ENCODE results near the gene NCOA1. TPM values are rescaled to one million over a fixed set of nuclear protein-coding genes. Genes with fewer than 3 reads are reported as not detected.

NCOA1 gene
- total and polyA plus RNA-seq, 7 donors = 12.8 to 78.1 (median 44.2) TPM

GRCh38 chr2:24697792-24698191 lies 206.7 kb downstream of the NCOA1 start:
- no peak for TF ChIP-seq CTCF (IDR thresholded peaks at IDR 0.05)
- intact Hi-C loops (cut with DNase I) = no loop called here
- WGBS, 3 donors = 88 to 94% (median 89%) methylated on average over 4 of the region's 4 CpGs
- Histone ChIP-seq H3K27ac (no peak overlapping the region), H3K9me3 (no peaks in the 10 kb centered on the region), H3K27me3 (ENCODE audit: insufficient read depth in 3 of 3, low read length in 2 of 3) (no peaks in the 10 kb centered on the region), H3K4me1 (peaks cover 12% of the 10 kb centered on the region), H3K36me3 (ENCODE audit: insufficient read depth in 1 of 2, low read depth in 1 of 2) (peaks cover 0 to 35% of the 10 kb centered on the region in 2 donors), H3K4me3 (no peak overlapping the region)
- ATAC-seq = no peak
- no peak for DNase-seq

GRCh38 chr2:24702800-24703199 lies 211.7 kb downstream of the NCOA1 start:
- ATAC-seq (peak; percentile 75 to 82 (median 80)), DNase-seq (no peak)
- Histone ChIP-seq H3K9me3 (no peaks in the 10 kb centered on the region), H3K36me3 (ENCODE audit: insufficient read depth in 1 of 2, low read depth in 1 of 2) (peaks cover 5 to 51% of the 10 kb centered on the region in 2 donors), H3K27me3 (ENCODE audit: insufficient read depth in 3 of 3, low read length in 2 of 3) (no peaks in the 10 kb centered on the region), H3K4me1 (peaks cover 23% of the 10 kb centered on the region), H3K4me3 (no peak overlapping the region), H3K27ac (peak overlapping the region; percentile 56)
- no peak for TF ChIP-seq CTCF (IDR thresholded peaks at IDR 0.05)
- intact Hi-C loops (cut with DNase I) = no loop called here
- WGBS, 3 donors = 46 to 57% (median 52%) methylated on average over 3 of the region's 3 CpGs

GRCh38 chr2:24704692-24705091 lies 213.6 kb downstream of the NCOA1 start:
- H3K27me3 ChIP-seq (ENCODE audit: insufficient read depth in 3 of 3, low read length in 2 of 3) = no peaks in the 10 kb centered on the region
- peaks cover 5 to 49% of the 10 kb centered on the region in 2 donors for H3K36me3 ChIP-seq (ENCODE audit: insufficient read depth in 1 of 2, low read depth in 1 of 2)
- ATAC-seq (no peak), DNase-seq (no peak)
- 92 to 98% (median 95%) methylated on average over 4 of the region's 4 CpGs for WGBS, 3 donors
- intact Hi-C loops (cut with DNase I) = no loop called here
- H3K9me3 ChIP-seq = no peaks in the 10 kb centered on the region
- H3K27ac ChIP-seq = no peak overlapping the region
- H3K4me1 ChIP-seq = peaks cover 27% of the 10 kb centered on the region
- TF ChIP-seq CTCF (IDR thresholded peaks at IDR 0.05) = no peak
- H3K4me3 ChIP-seq = no peak overlapping the region

- no peaks in the 10 kb centered on the region for H3K9me3 ChIP-seq
- H3K27ac ChIP-seq = no peak overlapping the region
- no peak for ATAC-seq
- intact Hi-C loops (cut with DNase I) = no loop called here
- TF ChIP-seq CTCF (IDR thresholded peaks at IDR 0.05) = no peak
- no peaks in the 10 kb centered on the region for H3K27me3 ChIP-seq (ENCODE audit: insufficient read depth in 3 of 3, low read length in 2 of 3)
- no peak for DNase-seq
- H3K4me1 ChIP-seq = peaks cover 22% of the 10 kb centered on the region
- H3K4me3 ChIP-seq = no peak overlapping the region
- H3K36me3 ChIP-seq (ENCODE audit: insufficient read depth in 1 of 2, low read depth in 1 of 2) = peaks cover 5 to 62% of the 10 kb centered on the region in 2 donors
- WGBS, 3 donors = 96 to 97% (median 96%) methylated on average over 3 of the region's 3 CpGs
Measured at GRCh38 chr2:24707143-24707542, 216.1 kb downstream of the NCOA1 start.

GRCh38 chr2:24708537-24709152 lies 217.6 kb downstream of the NCOA1 start:
- no peak overlapping the region for H3K4me3 ChIP-seq
- H3K27me3 ChIP-seq (ENCODE audit: insufficient read depth in 3 of 3, low read length in 2 of 3) = no peaks in the 10 kb centered on the region
- peaks cover 5 to 70% of the 10 kb centered on the region in 2 donors for H3K36me3 ChIP-seq (ENCODE audit: insufficient read depth in 1 of 2, low read depth in 1 of 2)
- DNase-seq = no peak
- TF ChIP-seq CTCF (IDR thresholded peaks at IDR 0.05) = no peak
- peaks cover 7% of the 10 kb centered on the region for H3K4me1 ChIP-seq
- 77 to 87% (median 82%) methylated on average over 3 of the region's 3 CpGs for WGBS, 3 donors
- no peak for ATAC-seq
- intact Hi-C loops (cut with DNase I) = no loop called here
- no peak overlapping the region for H3K27ac ChIP-seq
- no peaks in the 10 kb centered on the region for H3K9me3 ChIP-seq
